Measurements from ENCODE around the gene SPEG. TPM values are rescaled to one million over a fixed set of nuclear protein-coding genes. Genes with fewer than 3 reads are reported as not detected.

SPEG gene
- total RNA-seq, 1 experiment from 2014 or later, result 55.3 TPM

DNA sequence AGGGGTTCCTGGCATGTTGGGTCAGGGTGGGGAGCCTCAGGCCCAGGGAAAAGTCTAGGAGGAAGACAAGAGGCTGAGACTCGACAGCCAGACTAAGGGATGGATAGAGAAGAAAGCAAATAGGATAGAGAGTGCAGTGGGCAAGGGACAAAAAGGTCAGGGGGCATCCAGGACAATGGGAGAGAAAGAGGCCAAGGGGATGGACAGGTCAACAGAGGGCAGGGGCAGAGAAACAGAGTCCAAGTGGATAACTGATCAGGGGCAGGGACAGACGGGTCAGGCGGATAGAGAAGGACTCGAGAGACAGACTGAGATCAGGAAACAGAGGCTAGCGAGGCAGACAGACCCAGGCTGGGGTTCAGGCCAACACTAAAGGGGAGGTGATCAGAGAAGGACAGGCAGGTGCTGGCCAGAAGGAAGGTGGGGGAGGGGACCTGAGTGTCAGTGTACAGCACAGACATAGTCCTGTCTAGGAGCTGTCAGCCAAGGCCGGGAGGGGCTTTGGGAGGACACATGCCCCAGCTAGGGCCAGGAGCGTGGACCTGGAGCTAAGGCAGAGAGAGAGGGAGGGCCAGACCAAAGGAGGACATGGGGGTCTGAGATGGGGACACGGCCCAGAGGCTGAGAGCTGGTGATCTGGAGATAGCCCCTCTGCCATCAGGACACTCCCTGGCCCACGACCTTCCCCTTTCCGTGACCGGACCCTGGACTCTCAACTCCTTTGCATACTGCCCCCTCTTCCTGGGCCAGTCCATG lies 91.9 kb downstream of the SPEG start:
- DNase-seq (ENCODE audit: low spot score), result no peak
- no peaks in the 10 kb centered on the region for H3K36me3 Mint-ChIP-seq
- ChIA-PET CTCF (interaction anchor here (0.9 to 41.3 kb wide), 12 partner anchors 10 to 123 kb away, joined by 3 to 2316 read pairs (median 8); partner anchors contain the start of genes ASIC4, GMPPA and SPEG), POLR2A (interaction anchor here (0.9 to 1.5 kb wide), 3 partner anchors 17 to 31 kb away, joined by 3 to 5 read pairs (median 3); a partner anchor contains a TSS)
- H3K27me3 Mint-ChIP-seq (ENCODE audit: low read depth), result peaks cover 62% of the 10 kb centered on the region
- TF ChIP-seq, protein P1, sequence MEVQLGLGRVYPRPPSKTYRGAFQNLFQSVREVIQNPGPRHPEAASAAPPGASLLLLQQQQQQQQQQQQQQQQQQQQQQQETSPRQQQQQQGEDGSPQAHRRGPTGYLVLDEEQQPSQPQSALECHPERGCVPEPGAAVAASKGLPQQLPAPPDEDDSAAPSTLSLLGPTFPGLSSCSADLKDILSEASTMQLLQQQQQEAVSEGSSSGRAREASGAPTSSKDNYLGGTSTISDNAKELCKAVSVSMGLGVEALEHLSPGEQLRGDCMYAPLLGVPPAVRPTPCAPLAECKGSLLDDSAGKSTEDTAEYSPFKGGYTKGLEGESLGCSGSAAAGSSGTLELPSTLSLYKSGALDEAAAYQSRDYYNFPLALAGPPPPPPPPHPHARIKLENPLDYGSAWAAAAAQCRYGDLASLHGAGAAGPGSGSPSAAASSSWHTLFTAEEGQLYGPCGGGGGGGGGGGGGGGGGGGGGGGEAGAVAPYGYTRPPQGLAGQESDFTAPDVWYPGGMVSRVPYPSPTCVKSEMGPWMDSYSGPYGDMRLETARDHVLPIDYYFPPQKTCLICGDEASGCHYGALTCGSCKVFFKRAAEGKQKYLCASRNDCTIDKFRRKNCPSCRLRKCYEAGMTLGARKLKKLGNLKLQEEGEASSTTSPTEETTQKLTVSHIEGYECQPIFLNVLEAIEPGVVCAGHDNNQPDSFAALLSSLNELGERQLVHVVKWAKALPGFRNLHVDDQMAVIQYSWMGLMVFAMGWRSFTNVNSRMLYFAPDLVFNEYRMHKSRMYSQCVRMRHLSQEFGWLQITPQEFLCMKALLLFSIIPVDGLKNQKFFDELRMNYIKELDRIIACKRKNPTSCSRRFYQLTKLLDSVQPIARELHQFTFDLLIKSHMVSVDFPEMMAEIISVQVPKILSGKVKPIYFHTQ (CRISPR knock-in tag; IDR thresholded peaks at IDR 0.05), result no peak
- no peak for TF ChIP-seq NR3C1 (CRISPR knock-in tag; conservative IDR thresholded peaks at IDR 0.05; ENCODE audit: low read depth)
- TF ChIP-seq, protein P2, sequence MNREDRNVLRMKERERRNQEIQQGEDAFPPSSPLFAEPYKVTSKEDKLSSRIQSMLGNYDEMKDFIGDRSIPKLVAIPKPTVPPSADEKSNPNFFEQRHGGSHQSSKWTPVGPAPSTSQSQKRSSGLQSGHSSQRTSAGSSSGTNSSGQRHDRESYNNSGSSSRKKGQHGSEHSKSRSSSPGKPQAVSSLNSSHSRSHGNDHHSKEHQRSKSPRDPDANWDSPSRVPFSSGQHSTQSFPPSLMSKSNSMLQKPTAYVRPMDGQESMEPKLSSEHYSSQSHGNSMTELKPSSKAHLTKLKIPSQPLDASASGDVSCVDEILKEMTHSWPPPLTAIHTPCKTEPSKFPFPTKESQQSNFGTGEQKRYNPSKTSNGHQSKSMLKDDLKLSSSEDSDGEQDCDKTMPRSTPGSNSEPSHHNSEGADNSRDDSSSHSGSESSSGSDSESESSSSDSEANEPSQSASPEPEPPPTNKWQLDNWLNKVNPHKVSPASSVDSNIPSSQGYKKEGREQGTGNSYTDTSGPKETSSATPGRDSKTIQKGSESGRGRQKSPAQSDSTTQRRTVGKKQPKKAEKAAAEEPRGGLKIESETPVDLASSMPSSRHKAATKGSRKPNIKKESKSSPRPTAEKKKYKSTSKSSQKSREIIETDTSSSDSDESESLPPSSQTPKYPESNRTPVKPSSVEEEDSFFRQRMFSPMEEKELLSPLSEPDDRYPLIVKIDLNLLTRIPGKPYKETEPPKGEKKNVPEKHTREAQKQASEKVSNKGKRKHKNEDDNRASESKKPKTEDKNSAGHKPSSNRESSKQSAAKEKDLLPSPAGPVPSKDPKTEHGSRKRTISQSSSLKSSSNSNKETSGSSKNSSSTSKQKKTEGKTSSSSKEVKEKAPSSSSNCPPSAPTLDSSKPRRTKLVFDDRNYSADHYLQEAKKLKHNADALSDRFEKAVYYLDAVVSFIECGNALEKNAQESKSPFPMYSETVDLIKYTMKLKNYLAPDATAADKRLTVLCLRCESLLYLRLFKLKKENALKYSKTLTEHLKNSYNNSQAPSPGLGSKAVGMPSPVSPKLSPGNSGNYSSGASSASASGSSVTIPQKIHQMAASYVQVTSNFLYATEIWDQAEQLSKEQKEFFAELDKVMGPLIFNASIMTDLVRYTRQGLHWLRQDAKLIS (CRISPR knock-in tag; IDR thresholded peaks at IDR 0.05; ENCODE audit: borderline replicate concordance), result no peak
- TF ChIP-seq, protein P3, sequence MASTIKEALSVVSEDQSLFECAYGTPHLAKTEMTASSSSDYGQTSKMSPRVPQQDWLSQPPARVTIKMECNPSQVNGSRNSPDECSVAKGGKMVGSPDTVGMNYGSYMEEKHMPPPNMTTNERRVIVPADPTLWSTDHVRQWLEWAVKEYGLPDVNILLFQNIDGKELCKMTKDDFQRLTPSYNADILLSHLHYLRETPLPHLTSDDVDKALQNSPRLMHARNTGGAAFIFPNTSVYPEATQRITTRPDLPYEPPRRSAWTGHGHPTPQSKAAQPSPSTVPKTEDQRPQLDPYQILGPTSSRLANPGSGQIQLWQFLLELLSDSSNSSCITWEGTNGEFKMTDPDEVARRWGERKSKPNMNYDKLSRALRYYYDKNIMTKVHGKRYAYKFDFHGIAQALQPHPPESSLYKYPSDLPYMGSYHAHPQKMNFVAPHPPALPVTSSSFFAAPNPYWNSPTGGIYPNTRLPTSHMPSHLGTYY (CRISPR knock-in tag; IDR thresholded peaks at IDR 0.05), result no peak
- TF ChIP-seq, protein P4, sequence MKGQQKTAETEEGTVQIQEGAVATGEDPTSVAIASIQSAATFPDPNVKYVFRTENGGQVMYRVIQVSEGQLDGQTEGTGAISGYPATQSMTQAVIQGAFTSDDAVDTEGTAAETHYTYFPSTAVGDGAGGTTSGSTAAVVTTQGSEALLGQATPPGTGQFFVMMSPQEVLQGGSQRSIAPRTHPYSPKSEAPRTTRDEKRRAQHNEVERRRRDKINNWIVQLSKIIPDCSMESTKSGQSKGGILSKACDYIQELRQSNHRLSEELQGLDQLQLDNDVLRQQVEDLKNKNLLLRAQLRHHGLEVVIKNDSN (CRISPR knock-in tag; IDR thresholded peaks at IDR 0.05), result no peak
- no peak for TF ChIP-seq GRHL2 (CRISPR knock-in tag; IDR thresholded peaks at IDR 0.05; ENCODE audit: insufficient replicate concordance, severe bottlenecking)
- no peak for ATAC-seq
- no peaks in the 10 kb centered on the region for H3K9me3 Mint-ChIP-seq
- no peak overlapping the region for H3K27ac Mint-ChIP-seq
- H3K4me1 Mint-ChIP-seq, result peaks cover 54% of the 10 kb centered on the region
- no peak overlapping the region for H3K4me3 Mint-ChIP-seq

DNA sequence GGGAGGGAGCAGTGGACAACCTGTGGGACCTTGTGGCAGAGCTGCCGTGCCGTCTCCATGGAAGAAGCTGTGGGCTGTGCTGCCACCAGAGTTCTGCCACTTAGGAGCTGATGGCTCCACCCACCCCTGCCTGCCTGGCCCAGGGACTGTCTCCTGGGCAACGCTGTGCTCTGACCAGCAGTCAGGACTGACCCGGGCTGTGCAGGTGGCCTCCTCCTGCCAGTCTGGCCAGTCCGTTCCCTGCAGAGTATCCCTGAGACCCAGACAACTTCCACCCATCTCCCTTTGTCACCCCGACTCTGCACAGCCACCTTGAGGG lies 92.4 kb downstream of the SPEG start:
- Mint-ChIP-seq H3K27ac (no peak overlapping the region), H3K4me1 (peaks cover 49% of the 10 kb centered on the region), H3K36me3 (no peaks in the 10 kb centered on the region), H3K27me3 (ENCODE audit: low read depth) (peaks cover 62% of the 10 kb centered on the region), H3K9me3 (no peaks in the 10 kb centered on the region), H3K4me3 (no peak overlapping the region)
- ChIA-PET POLR2A (interaction anchor here (0.9 kb wide), 1 partner anchor 17 kb away, joined by 3 read pairs; no protein-coding TSS in a partner anchor), CTCF (interaction anchor here (1.0 to 41.3 kb wide), 9 partner anchors 11 to 124 kb away, joined by 4 to 2316 read pairs (median 12); partner anchors contain the start of genes ASIC4, GMPPA and SPEG)
- ATAC-seq, result no peak
- DNase-seq (ENCODE audit: low spot score), result no peak
- TF ChIP-seq, protein P5, sequence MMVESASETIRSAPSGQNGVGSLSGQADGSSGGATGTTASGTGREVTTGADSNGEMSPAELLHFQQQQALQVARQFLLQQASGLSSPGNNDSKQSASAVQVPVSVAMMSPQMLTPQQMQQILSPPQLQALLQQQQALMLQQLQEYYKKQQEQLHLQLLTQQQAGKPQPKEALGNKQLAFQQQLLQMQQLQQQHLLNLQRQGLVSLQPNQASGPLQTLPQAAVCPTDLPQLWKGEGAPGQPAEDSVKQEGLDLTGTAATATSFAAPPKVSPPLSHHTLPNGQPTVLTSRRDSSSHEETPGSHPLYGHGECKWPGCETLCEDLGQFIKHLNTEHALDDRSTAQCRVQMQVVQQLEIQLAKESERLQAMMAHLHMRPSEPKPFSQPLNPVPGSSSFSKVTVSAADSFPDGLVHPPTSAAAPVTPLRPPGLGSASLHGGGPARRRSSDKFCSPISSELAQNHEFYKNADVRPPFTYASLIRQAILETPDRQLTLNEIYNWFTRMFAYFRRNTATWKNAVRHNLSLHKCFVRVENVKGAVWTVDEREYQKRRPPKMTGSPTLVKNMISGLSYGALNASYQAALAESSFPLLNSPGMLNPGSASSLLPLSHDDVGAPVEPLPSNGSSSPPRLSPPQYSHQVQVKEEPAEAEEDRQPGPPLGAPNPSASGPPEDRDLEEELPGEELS (CRISPR knock-in tag; IDR thresholded peaks at IDR 0.05), result no peak
- TF ChIP-seq NFATC4 (CRISPR knock-in tag; IDR thresholded peaks at IDR 0.05) (no peak), TEAD4 (CRISPR knock-in tag; IDR thresholded peaks at IDR 0.05) (no peak)
